HCT116 (cell line): Measurements from ENCODE around the gene MARS1. TPM values are rescaled to one million over a fixed set of nuclear protein-coding genes. Genes with fewer than 3 reads are reported as not detected.

ENCODE experiments used
- ATAC-seq: fragments of 200-7000 bp; cut with Tn5 transposase; 2 replicates; pipeline ENCODE4 v1.9.1; 2020; ENCODE audit warnings: mild to moderate bottlenecking, moderate library complexity
- BruUV-seq: library from RNA; stranded (reverse); fragments of 400-500 nt; replicated peaks from 2 replicates; lab custom pipeline; 2021; lab: Mats Ljungman, UMichigan
- CTCF ChIA-PET: fragments of 300-600 bp; sonication (Branson Sonifier 250); formaldehyde crosslinking; loops from one replicate; lab custom pipeline; 2021; ENCODE audit warnings: antibody characterized with exemption; lab: Charles Lee
- POLR2A ChIA-PET: fragments of 300-600, 350-600 bp; sonication (Branson Sonifier 250); formaldehyde crosslinking; loops from one replicate; lab custom pipeline; 2021; ENCODE audit warnings: antibody characterized with exemption; lab: Charles Lee
- RAD21 ChIA-PET, 2 experiments: fragments of 300-600 bp; sonication (Branson Sonifier 250); formaldehyde crosslinking; loops; one replicate each; lab custom pipeline; 2023; ENCODE audit warnings: low total read pairs in 2 of 2; ENCODE audit not compliant: uncharacterized antibody in 2 of 2, unreplicated experiment in 2 of 2, low non-redundant PET in 1 of 2; lab: Charles Lee
- DNase-seq: peaks from one replicate; pipeline ENCODE4 v3.0.0-alpha.2; 2010; ENCODE audit warnings: low read depth, low spot score
- H2AFZ ChIP-seq: fragments of 200-600 bp; shearing (Covaris generic), sonication (generic); 2 replicates; pipeline ENCODE4 v1.6.1; 2017; ENCODE audit warnings: low read depth, mixed run types, mixed read lengths, antibody characterized with exemption, low read length; ENCODE audit not compliant: poor library complexity, severe bottlenecking
- H3K27ac ChIP-seq: 2 replicates; pipeline ENCODE4 v1.5.1; 2012; ENCODE audit warnings: low read depth, low read length
- H3K27me3 ChIP-seq: fragments of 200-600 bp; sonication (generic); 2 replicates; pipeline ENCODE4 v1.6.1; 2016; ENCODE audit warnings: mixed run types, low read length, mixed read lengths; ENCODE audit not compliant: insufficient read depth
- H3K36me3 ChIP-seq, 2 experiments: fragments of 200-500 bp in 1 of 2; fragments of 200-600 bp in 1 of 2; sonication (Bioruptor generic) in 1 of 2; sonication (generic) in 1 of 2; 2 replicates each; pipeline versions ENCODE4 v1.5.1 to v1.6.1; 2014 to 2016; ENCODE audit warnings: low read length in 2 of 2, inconsistent platforms in 1 of 2, mixed read lengths in 1 of 2, mixed run types in 1 of 2; ENCODE audit not compliant: insufficient read depth in 2 of 2, control insufficient read depth in 1 of 2
- H3K4me1 ChIP-seq, 2 experiments: fragments of 200-600 bp in 1 of 2; sonication (generic) in 1 of 2; 2 replicates each; pipeline versions ENCODE4 v1.5.1 to v1.6.1; 2012 to 2017; ENCODE audit warnings: low read length in 2 of 2, inconsistent platforms in 1 of 2, mild to moderate bottlenecking in 1 of 2, mixed read lengths in 1 of 2, mixed run types in 1 of 2, moderate library complexity in 1 of 2; ENCODE audit not compliant: insufficient read depth in 2 of 2, control insufficient read depth in 1 of 2
- H3K4me2 ChIP-seq: fragments of 200-600 bp; sonication (generic); 2 replicates; pipeline ENCODE4 v1.6.1; 2017; ENCODE audit warnings: mixed run types, low read length, mixed read lengths
- H3K4me3 ChIP-seq, 2 experiments: fragments of 200-600 bp in 1 of 2; sonication (generic) in 1 of 2; replicated peaks in 1 of 2; 2 replicates each; pipeline ENCODE4 v1.5.1; 2011 to 2016; ENCODE audit warnings: low read length in 2 of 2, control low read depth in 1 of 2, low read depth in 1 of 2, mild to moderate bottlenecking in 1 of 2, mixed read lengths in 1 of 2, mixed run types in 1 of 2
- H3K79me2 ChIP-seq: fragments of 200-600 bp; sonication (generic); 2 replicates; pipeline ENCODE4 v1.6.1; 2017; ENCODE audit warnings: mild to moderate bottlenecking, mixed run types, low read length, moderate library complexity, mixed read lengths; ENCODE audit not compliant: insufficient read depth
- H3K9ac ChIP-seq: fragments of 200-600 bp; sonication (generic); 2 replicates; pipeline ENCODE4 v1.6.1; 2016; ENCODE audit warnings: low read length, mixed read lengths
- H3K9me2 ChIP-seq: fragments of 200-600 bp; sonication (generic), shearing (Covaris generic); 2 replicates; pipeline ENCODE4 v1.6.1; 2017; ENCODE audit warnings: mixed run types, mild to moderate bottlenecking, moderate library complexity; ENCODE audit not compliant: insufficient read depth
- H3K9me3 ChIP-seq, 2 experiments: fragments of 200-500 bp in 1 of 2; fragments of 200-600 bp in 1 of 2; sonication (Bioruptor generic) in 1 of 2; sonication (generic) in 1 of 2; 2 replicates each; pipeline ENCODE4 v1.6.1; 2014 to 2017; ENCODE audit warnings: low read length in 2 of 2, mixed read lengths in 2 of 2, inconsistent platforms in 1 of 2, low read depth in 1 of 2, mild to moderate bottlenecking in 1 of 2, mixed run types in 1 of 2, moderate library complexity in 1 of 2; ENCODE audit not compliant: control insufficient read depth in 1 of 2, insufficient read depth in 1 of 2
- H4K20me1 ChIP-seq: fragments of 200-600 bp; sonication (generic), shearing (Covaris generic); 2 replicates; pipeline ENCODE4 v1.6.1; 2017; ENCODE audit warnings: mixed run types, mild to moderate bottlenecking, moderate library complexity; ENCODE audit not compliant: insufficient read depth
- CBX3 ChIP-seq: IDR thresholded peaks from 2 replicates; pipeline ENCODE4 v1.6.1; 2012; ENCODE audit warnings: low read depth
- CEBPB ChIP-seq: IDR thresholded peaks from 2 replicates; pipeline ENCODE4 v1.6.1; 2012; ENCODE audit warnings: low read depth
- EGR1 ChIP-seq: IDR thresholded peaks from 2 replicates; pipeline ENCODE4 v1.6.1; 2012; ENCODE audit warnings: low read depth
- EZH2 ChIP-seq: fragments of 200-600 bp; sonication (generic); IDR thresholded peaks from 2 replicates; pipeline ENCODE4 v1.6.1; 2017; ENCODE audit warnings: antibody characterized with exemption, mixed run types
- FOSL1 ChIP-seq: IDR thresholded peaks from 2 replicates; pipeline ENCODE4 v1.6.1; 2012; ENCODE audit warnings: low read depth
- POLR2AphosphoS5 ChIP-seq: IDR thresholded peaks from 2 replicates; pipeline ENCODE4 v1.6.1; 2011; ENCODE audit warnings: mild to moderate bottlenecking, low read depth, low read length, moderate library complexity
- SP1 ChIP-seq: IDR thresholded peaks from 2 replicates; pipeline ENCODE4 v1.6.1; 2012; ENCODE audit warnings: low read depth
- YY1 ChIP-seq: IDR thresholded peaks from 2 replicates; pipeline ENCODE4 v1.6.1; 2011; ENCODE audit warnings: low read length, low read depth, moderate library complexity, mild to moderate bottlenecking; ENCODE audit not compliant: insufficient replicate concordance; ENCODE audit errors: extremely low read depth
- ZFX ChIP-seq: fragments of 450-650 bp; IDR thresholded peaks from 2 replicates; pipeline ENCODE4 v1.6.1; 2017
- intact Hi-C: fragments of 100-400 bp; cut with micrococcal nuclease; formaldehyde crosslinking; loops from 2 replicates; pipeline ENCODE4 v1.10.0; 2022
- total RNA-seq: library from RNA; stranded (reverse); gene quantifications from one replicate; pipeline ENCODE4 v1.2.1, GENCODE V29; 2021; ENCODE audit not compliant: unreplicated experiment
- TF ChIP-seq, protein P1 (sequence below), 3 experiments: fragments of 200-600 bp in 1 of 3; sonication (generic) in 1 of 3; IDR thresholded peaks in 2 of 3; conservative IDR thresholded peaks in 1 of 3; 2 replicates each; pipeline ENCODE4 v1.5.1; 2012 to 2017; ENCODE audit warnings: low read depth in 2 of 3, low read length in 2 of 3, antibody characterized with exemption in 1 of 3, borderline replicate concordance in 1 of 3, control low read depth in 1 of 3, mild to moderate bottlenecking in 1 of 3, mixed read lengths in 1 of 3, mixed run types in 1 of 3, moderate library complexity in 1 of 3; ENCODE audit not compliant: insufficient read depth in 1 of 3
- TF ChIP-seq, protein P2 (sequence below): IDR thresholded peaks from 2 replicates; pipeline ENCODE4 v1.6.1; 2012
- TF ChIP-seq, protein P3 (sequence below): IDR thresholded peaks from 2 replicates; pipeline ENCODE4 v1.6.1; 2012

Gene MARS1
- total RNA-seq, 1 experiment from 2014 or later: 344 TPM

DNA sequence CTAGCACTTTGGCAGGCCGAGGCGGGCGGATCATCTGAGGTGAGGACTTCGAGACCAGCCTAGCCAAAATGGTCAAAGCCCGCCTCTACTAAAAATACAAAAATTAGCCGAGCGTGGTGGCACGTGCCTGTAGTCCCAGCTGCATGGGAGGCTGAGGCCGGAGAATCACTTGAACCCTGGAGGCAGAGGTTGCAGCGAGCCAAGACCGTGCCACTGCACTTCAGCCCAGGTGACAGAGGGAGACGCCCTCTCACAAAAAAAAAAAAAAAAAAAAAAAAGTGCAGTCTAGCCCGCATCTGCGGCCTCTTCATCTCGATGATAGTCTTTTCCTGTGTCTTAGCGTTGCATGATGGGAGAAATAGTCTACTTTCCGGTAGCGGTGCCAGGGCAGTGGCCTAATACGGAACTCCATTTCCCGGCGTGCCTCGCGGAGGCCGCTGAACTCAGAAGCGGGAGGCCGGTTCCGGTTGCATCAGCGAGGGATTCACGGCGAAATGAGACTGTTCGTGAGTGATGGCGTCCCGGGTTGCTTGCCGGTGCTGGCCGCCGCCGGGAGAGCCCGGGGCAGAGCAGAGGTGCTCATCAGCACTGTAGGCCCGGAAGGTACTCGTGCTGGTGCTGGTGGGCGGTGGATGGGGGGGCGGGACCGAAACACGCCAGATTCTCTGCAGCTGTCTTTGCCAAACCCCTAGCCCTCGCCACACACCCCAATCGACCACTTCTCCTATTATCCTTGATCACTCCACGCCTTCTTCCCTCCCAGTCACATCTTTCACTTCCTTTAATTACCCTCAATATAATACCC is at the start of gene MARS1 (continued):
- TF ChIP-seq, protein P1, sequence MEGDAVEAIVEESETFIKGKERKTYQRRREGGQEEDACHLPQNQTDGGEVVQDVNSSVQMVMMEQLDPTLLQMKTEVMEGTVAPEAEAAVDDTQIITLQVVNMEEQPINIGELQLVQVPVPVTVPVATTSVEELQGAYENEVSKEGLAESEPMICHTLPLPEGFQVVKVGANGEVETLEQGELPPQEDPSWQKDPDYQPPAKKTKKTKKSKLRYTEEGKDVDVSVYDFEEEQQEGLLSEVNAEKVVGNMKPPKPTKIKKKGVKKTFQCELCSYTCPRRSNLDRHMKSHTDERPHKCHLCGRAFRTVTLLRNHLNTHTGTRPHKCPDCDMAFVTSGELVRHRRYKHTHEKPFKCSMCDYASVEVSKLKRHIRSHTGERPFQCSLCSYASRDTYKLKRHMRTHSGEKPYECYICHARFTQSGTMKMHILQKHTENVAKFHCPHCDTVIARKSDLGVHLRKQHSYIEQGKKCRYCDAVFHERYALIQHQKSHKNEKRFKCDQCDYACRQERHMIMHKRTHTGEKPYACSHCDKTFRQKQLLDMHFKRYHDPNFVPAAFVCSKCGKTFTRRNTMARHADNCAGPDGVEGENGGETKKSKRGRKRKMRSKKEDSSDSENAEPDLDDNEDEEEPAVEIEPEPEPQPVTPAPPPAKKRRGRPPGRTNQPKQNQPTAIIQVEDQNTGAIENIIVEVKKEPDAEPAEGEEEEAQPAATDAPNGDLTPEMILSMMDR (IDR thresholded peaks at IDR 0.05 in 2 of 3, conservative IDR thresholded peaks at IDR 0.05 in 1 of 3; ENCODE audit: borderline replicate concordance in 1 of 3, insufficient read depth in 1 of 3, low read depth in 2 of 3, low read length in 2 of 3): peak in 2 of 3 experiments; percentile 37 to 46; a peak in 3 of 6 replicates
- TF ChIP-seq SP1: peak; percentile 25; the same call in 1 of the 2 replicates
- no peak for TF ChIP-seq FOSL1
- no peak for TF ChIP-seq EGR1
- TF ChIP-seq ZFX: no peak
- TF ChIP-seq CEBPB: peak; percentile 63
- no peak for TF ChIP-seq EZH2
- TF ChIP-seq, protein P2, sequence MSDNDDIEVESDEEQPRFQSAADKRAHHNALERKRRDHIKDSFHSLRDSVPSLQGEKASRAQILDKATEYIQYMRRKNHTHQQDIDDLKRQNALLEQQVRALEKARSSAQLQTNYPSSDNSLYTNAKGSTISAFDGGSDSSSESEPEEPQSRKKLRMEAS: peak; percentile 91

DNA sequence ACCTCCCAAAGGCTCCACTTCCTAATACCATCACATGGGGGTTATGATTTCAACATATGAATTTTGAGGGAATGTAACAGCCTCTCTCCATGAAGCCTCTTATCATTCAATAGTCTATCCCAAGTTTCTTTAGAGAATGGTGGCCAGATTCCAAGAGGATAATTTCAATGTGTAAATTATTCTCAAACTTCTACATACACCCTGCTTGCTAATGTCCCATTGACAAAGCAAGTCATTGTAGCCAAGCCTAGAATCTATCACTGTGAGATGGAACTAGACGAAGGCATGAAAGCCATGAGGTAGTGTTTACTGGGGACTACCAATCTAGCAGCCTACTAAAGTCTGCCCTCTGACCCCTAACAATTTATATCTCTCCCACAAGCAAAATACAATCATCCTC is 49.5 kb upstream of the MARS1 start:
- intact Hi-C loops: no loop called here
- TF ChIP-seq EZH2: no peak
- no peak for TF ChIP-seq EGR1
- no peak for TF ChIP-seq CEBPB
- TF ChIP-seq POLR2AphosphoS5: no peak
- TF ChIP-seq YY1: no peak
- no peak for TF ChIP-seq CBX3
- TF ChIP-seq, protein P3, sequence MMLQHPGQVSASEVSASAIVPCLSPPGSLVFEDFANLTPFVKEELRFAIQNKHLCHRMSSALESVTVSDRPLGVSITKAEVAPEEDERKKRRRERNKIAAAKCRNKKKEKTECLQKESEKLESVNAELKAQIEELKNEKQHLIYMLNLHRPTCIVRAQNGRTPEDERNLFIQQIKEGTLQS: no peak
- Histone ChIP-seq H3K27ac (no peak overlapping the region), H3K9me3 (peaks cover 0 to 8% of the 10 kb centered on the region in 2 experiments; a peak in 1 of 4 replicates), H2AFZ (no peak overlapping the region), H3K9ac (no peak overlapping the region), H3K79me2 (no peaks in the 10 kb centered on the region), H3K9me2 (no peaks in the 10 kb centered on the region), H3K36me3 (no peaks in the 10 kb centered on the region), H3K4me2 (no peak overlapping the region), H3K4me3 (no peak overlapping the region), H4K20me1 (no peaks in the 10 kb centered on the region), H3K27me3 (no peaks in the 10 kb centered on the region), H3K4me1 (no peaks in the 10 kb centered on the region)
- ChIA-PET CTCF (no interaction called here), RAD21 (no interaction called here), POLR2A (no interaction called here)
- ATAC-seq (no peak), DNase-seq (no peak)
- no TSS peak for BruUV-seq
